Measurements from ENCODE around the gene OGFOD3.

Gene OGFOD3

DNA sequence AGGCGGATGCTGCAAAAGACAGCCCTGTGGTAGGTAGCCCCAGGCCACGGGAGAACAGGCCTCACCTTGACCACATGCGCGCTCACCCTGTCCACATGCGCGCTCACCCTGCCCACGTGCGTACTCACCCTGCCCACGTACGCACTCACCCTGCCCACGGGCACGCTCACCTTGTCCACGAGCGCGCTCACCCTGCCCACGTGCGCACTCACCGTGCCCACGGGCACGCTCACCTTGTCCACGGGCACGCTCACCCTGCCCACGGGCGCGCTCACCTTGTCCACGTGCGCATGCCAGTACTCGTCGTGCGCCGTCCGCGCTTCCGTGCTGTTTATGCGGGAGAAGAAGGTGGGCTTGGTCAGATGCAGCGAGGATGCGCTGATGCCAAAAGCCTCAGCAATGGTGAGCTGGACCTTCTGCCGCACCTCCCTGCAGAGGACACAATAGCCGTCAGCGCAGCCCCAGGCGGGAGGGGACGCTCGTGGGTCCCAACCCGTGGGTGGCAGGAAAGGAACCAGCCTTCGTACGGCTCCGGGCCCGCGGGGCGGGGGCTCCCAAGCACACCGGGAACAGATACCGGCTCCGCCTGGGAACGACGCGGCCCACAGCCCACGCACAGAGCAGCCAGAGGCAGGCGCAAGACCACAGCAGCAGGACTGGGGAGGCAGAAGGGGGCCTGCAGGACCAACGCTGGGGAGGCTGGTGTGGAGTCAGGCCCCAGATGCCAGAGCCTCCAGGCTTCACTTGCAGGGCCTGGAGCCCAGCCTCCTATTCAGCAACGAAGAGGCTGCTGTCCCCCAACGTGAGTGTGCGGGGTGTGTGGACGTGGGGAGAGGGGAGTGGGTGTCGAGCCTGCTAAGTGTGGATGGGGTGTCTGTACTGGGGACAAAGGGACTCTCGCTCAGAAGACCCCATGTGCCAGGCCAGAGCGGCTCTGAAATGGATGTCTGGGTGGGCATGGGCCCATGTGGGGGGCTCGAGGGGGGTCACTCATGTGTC lies 14.4 kb downstream of the OGFOD3 start:
- no peak for DNase-seq (ENCODE audit: low read depth)
- no peak overlapping the region for H3K4me3 ChIP-seq (ENCODE audit: low read length)
- TF ChIP-seq, protein P1, sequence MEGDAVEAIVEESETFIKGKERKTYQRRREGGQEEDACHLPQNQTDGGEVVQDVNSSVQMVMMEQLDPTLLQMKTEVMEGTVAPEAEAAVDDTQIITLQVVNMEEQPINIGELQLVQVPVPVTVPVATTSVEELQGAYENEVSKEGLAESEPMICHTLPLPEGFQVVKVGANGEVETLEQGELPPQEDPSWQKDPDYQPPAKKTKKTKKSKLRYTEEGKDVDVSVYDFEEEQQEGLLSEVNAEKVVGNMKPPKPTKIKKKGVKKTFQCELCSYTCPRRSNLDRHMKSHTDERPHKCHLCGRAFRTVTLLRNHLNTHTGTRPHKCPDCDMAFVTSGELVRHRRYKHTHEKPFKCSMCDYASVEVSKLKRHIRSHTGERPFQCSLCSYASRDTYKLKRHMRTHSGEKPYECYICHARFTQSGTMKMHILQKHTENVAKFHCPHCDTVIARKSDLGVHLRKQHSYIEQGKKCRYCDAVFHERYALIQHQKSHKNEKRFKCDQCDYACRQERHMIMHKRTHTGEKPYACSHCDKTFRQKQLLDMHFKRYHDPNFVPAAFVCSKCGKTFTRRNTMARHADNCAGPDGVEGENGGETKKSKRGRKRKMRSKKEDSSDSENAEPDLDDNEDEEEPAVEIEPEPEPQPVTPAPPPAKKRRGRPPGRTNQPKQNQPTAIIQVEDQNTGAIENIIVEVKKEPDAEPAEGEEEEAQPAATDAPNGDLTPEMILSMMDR (IDR thresholded peaks at IDR 0.05; ENCODE audit: insufficient read depth, low read depth, low read length, missing control alignments): no peak

DNA sequence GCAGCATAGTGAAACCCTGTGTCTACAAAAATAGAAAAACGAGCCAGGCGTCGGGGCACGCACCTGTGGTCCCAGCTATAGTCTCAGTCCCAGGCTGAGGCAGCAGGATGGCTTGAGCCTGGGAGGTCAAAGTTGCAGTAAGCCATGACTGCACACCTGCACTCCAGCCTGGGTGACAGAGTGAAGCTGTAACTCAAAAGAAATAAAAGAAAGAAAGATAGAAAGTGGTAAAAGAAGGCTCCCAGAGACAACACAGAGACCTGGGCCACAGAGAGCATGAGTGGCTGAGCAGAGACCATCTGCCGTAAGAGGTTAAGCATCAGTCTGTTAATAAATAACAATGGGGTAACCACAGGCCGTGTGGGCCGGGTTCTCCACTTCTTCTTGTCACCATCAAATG lies 15.5 kb downstream of the OGFOD3 start:
- no peak for DNase-seq (ENCODE audit: low read depth)
- TF ChIP-seq, protein P1 (IDR thresholded peaks at IDR 0.05; ENCODE audit: insufficient read depth, low read depth, low read length, missing control alignments): no peak
- H3K4me3 ChIP-seq (ENCODE audit: low read length): no peak overlapping the region

DNA sequence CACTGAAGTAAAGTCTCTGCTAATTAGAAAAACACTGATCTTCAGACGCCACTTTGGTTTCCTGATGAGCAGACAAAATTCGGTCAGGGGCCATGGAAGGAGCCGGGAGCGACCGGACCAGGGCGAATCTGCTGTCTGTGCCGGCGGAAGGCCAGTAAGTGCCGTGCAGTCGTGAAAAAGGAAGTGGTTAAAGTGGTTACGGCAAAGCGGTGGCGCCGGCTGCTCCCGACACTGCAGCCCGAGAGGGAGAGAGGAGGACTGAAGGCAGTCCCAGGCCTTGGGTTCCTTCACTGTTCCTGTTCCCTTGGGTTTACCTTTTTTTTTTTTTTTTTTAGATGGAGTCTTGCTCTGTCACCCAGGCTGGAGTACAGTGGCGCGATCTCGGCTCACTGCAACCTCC lies 17.6 kb downstream of the OGFOD3 start:
- TF ChIP-seq, protein P1 (IDR thresholded peaks at IDR 0.05; ENCODE audit: insufficient read depth, low read depth, low read length, missing control alignments): no peak
- H3K4me3 ChIP-seq (ENCODE audit: low read length): no peak overlapping the region
- DNase-seq (ENCODE audit: low read depth): no peak

DNA sequence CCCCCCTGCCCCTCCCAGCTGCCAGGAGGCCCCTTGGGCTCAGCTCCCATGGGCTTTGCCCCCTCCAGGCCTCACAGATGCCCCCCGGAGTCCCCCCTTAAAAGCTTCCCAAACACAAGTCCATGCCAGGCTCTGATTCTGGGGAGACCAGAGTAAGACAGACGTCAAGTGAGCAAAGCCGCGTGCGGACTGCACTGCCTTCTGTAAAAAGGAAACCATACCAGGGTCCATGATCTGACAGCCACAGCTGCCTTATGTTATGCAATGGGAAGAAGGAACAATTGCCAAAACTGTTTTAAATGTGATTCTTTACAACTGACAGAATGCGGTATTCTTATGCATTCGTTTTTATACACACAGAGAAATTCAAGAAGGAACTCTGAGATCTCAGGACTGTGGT lies 18.2 kb downstream of the OGFOD3 start:
- no peak overlapping the region for H3K4me3 ChIP-seq (ENCODE audit: low read length)
- TF ChIP-seq, protein P1 (IDR thresholded peaks at IDR 0.05; ENCODE audit: insufficient read depth, low read depth, low read length, missing control alignments): no peak
- DNase-seq (ENCODE audit: low read depth): no peak

DNA sequence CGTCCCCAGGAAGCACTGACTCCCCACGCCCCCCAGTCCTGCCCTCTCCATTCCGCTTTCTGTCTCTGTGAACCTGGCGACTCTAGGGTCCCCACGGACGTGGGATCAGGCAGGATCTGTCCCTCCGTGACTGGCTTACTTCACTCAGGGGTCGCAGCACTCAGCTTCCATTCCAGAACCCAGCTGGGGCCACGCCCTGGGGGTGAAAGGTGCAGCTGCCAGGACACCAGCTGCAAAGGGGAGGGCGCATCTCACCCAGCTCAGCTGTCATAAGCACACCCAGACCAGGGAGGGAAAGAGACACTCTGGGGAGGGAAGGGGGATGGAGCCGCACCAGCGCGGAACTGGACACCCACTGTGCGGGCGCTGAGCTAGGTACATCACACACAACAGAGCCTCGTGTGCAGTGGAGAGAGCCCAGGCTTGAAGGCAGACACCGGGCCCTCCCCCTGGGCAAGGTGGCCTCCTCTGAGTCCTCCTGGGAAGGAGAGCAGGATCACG lies 18.7 kb downstream of the OGFOD3 start:
- TF ChIP-seq, protein P1 (IDR thresholded peaks at IDR 0.05; ENCODE audit: insufficient read depth, low read depth, low read length, missing control alignments): no peak
- DNase-seq (ENCODE audit: low read depth): no peak
- H3K4me3 ChIP-seq (ENCODE audit: low read length): no peak overlapping the region

DNA sequence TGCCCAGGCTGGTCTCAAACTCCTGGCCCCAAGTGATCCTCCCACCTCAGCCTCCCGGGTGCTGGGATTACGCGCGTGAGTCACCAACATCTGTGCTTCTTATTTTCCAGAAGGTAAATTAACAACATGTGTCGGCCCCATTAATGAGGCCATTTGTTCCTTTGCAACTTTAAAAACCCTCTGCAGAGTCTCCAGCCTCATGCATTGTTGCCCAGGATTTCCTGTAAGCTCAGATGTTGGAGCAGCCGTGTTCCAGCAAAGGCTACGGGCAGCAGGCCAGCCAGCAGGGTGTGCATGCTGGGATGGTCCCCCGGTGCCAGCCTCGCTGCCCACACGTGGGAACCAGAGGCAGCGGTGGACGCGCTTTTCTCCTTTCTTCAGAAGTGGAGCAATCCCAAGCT lies 19.3 kb downstream of the OGFOD3 start:
- no peak overlapping the region for H3K4me3 ChIP-seq (ENCODE audit: low read length)
- TF ChIP-seq, protein P1 (IDR thresholded peaks at IDR 0.05; ENCODE audit: insufficient read depth, low read depth, low read length, missing control alignments): no peak
- DNase-seq (ENCODE audit: low read depth): no peak
